ENCODE data around the gene WDR93. TPM values are rescaled to one million over a fixed set of nuclear protein-coding genes. Genes with fewer than 3 reads are reported as not detected.

Gene WDR93
- total RNA-seq, 1 experiment from 2014 or later, result 0.33 TPM

- no peak overlapping the region for H3K4me3 Mint-ChIP-seq (ENCODE audit: unreplicated experiment)
- H3K27ac Mint-ChIP-seq (ENCODE audit: low read depth, unreplicated experiment), result no peak overlapping the region
- CTCF ChIA-PET, result interaction anchor here (0.6 to 5.2 kb wide), 7 partner anchors 9 to 669 kb away, joined by 3 to 44 read pairs (median 4); no protein-coding TSS in a partner anchor
- H3K9me3 Mint-ChIP-seq (ENCODE audit: unreplicated experiment), result no peaks in the 10 kb centered on the region
- POLR2A ChIA-PET, result interaction anchor here (0.6 to 2.5 kb wide), 8 partner anchors 14 to 118 kb away, joined by 3 to 8 read pairs (median 3); no protein-coding TSS in a partner anchor
- intact Hi-C loops (cut with micrococcal nuclease), result no loop called here
- DNase-seq (ENCODE audit: unreplicated experiment), result peak; percentile 21
- no TSS peak for BruUV-seq (replicated peaks)
- no peak for TF ChIP-seq CTCF (IDR thresholded peaks at IDR 0.05; ENCODE audit: unreplicated experiment)
- H3K27me3 Mint-ChIP-seq (ENCODE audit: insufficient read depth, unreplicated experiment), result no peaks in the 10 kb centered on the region
- H3K4me1 Mint-ChIP-seq (ENCODE audit: insufficient read depth, unreplicated experiment), result peaks cover 6% of the 10 kb centered on the region
- no peaks in the 10 kb centered on the region for H3K36me3 Mint-ChIP-seq (ENCODE audit: insufficient read depth, unreplicated experiment)
Measured at GRCh38 chr15:89774492-89774891, 83.9 kb downstream of the WDR93 start.

GRCh38 chr15:89775815-89776214, 85.2 kb downstream of the WDR93 start:
- peaks cover 11% of the 10 kb centered on the region for H3K4me1 Mint-ChIP-seq (ENCODE audit: insufficient read depth, unreplicated experiment)
- H3K27me3 Mint-ChIP-seq (ENCODE audit: insufficient read depth, unreplicated experiment), result no peaks in the 10 kb centered on the region
- no TSS peak for BruUV-seq (replicated peaks)
- no peak for TF ChIP-seq CTCF (IDR thresholded peaks at IDR 0.05; ENCODE audit: unreplicated experiment)
- no peak overlapping the region for H3K27ac Mint-ChIP-seq (ENCODE audit: low read depth, unreplicated experiment)
- intact Hi-C loops (cut with micrococcal nuclease), result no loop called here
- no peaks in the 10 kb centered on the region for H3K36me3 Mint-ChIP-seq (ENCODE audit: insufficient read depth, unreplicated experiment)
- H3K4me3 Mint-ChIP-seq (ENCODE audit: unreplicated experiment), result no peak overlapping the region
- no peaks in the 10 kb centered on the region for H3K9me3 Mint-ChIP-seq (ENCODE audit: unreplicated experiment)
- ChIA-PET CTCF (interaction anchor here (0.6 to 5.2 kb wide), 4 partner anchors 14 to 99 kb away, joined by 3 to 44 read pairs (median 16); no protein-coding TSS in a partner anchor), POLR2A (interaction anchor here (0.6 to 1.8 kb wide), 2 partner anchors 12 to 101 kb away, joined by 3 read pairs; no protein-coding TSS in a partner anchor)
- no peak for DNase-seq (ENCODE audit: unreplicated experiment)

- BruUV-seq (replicated peaks), result no TSS peak
- no peak for TF ChIP-seq CTCF (IDR thresholded peaks at IDR 0.05; ENCODE audit: unreplicated experiment)
- ChIA-PET POLR2A (interaction anchor here (0.6 to 1.8 kb wide), 2 partner anchors 12 to 100 kb away, joined by 3 read pairs; no protein-coding TSS in a partner anchor), CTCF (interaction anchor here (0.6 to 5.2 kb wide), 3 partner anchors 15 to 417 kb away, joined by 4 to 44 read pairs (median 28); no protein-coding TSS in a partner anchor)
- DNase-seq (ENCODE audit: unreplicated experiment), result peak; percentile 62
- Mint-ChIP-seq H3K36me3 (ENCODE audit: insufficient read depth, unreplicated experiment) (no peaks in the 10 kb centered on the region), H3K27me3 (ENCODE audit: insufficient read depth, unreplicated experiment) (no peaks in the 10 kb centered on the region), H3K9me3 (ENCODE audit: unreplicated experiment) (no peaks in the 10 kb centered on the region), H3K27ac (ENCODE audit: low read depth, unreplicated experiment) (no peak within 1 kb of the TSS), H3K4me1 (ENCODE audit: insufficient read depth, unreplicated experiment) (peaks cover 14% of the 10 kb centered on the region), H3K4me3 (ENCODE audit: unreplicated experiment) (no peak within 1 kb of the TSS)
- intact Hi-C loops (cut with micrococcal nuclease), result no loop called here
Measured at GRCh38 chr15:89776274-89777072, 85.9 kb downstream of the WDR93 start, which contains the start of gene MESP2. TSS of gene MESP2 (plus strand) at chr15:89776332. CDS start at chr15:89776358, 26 bp downstream.

- no peaks in the 10 kb centered on the region for H3K27me3 Mint-ChIP-seq (ENCODE audit: insufficient read depth, unreplicated experiment)
- H3K36me3 Mint-ChIP-seq (ENCODE audit: insufficient read depth, unreplicated experiment), result no peaks in the 10 kb centered on the region
- BruUV-seq (replicated peaks), result no TSS peak
- H3K9me3 Mint-ChIP-seq (ENCODE audit: unreplicated experiment), result no peaks in the 10 kb centered on the region
- TF ChIP-seq CTCF (IDR thresholded peaks at IDR 0.05; ENCODE audit: unreplicated experiment), result no peak
- ChIA-PET CTCF (interaction anchor here (0.5 to 1.2 kb wide), 4 partner anchors 16 to 1242 kb away, joined by 3 to 5 read pairs (median 4); no protein-coding TSS in a partner anchor), POLR2A (no interaction called here)
- no peak overlapping the region for H3K4me3 Mint-ChIP-seq (ENCODE audit: unreplicated experiment)
- H3K27ac Mint-ChIP-seq (ENCODE audit: low read depth, unreplicated experiment), result no peak overlapping the region
- intact Hi-C loops (cut with micrococcal nuclease), result no loop called here
- peaks cover 18% of the 10 kb centered on the region for H3K4me1 Mint-ChIP-seq (ENCODE audit: insufficient read depth, unreplicated experiment)
- no peak for DNase-seq (ENCODE audit: unreplicated experiment)
Measured at GRCh38 chr15:89777073-89777751, 86.6 kb downstream of the WDR93 start.

Measured in MCF 10A (cell line).